ENCODE results near the gene ELFN2. TPM values are rescaled to one million over a fixed set of nuclear protein-coding genes. Genes with fewer than 3 reads are reported as not detected.

The ELFN2 gene
- total RNA-seq, 6 experiments from 2014 or later = 1.2 to 5.8 (median 1.4) TPM

GRCh38 chr22:37407856-37408255, 19.4 kb downstream of the ELFN2 start:
- TF ChIP-seq, protein P1, sequence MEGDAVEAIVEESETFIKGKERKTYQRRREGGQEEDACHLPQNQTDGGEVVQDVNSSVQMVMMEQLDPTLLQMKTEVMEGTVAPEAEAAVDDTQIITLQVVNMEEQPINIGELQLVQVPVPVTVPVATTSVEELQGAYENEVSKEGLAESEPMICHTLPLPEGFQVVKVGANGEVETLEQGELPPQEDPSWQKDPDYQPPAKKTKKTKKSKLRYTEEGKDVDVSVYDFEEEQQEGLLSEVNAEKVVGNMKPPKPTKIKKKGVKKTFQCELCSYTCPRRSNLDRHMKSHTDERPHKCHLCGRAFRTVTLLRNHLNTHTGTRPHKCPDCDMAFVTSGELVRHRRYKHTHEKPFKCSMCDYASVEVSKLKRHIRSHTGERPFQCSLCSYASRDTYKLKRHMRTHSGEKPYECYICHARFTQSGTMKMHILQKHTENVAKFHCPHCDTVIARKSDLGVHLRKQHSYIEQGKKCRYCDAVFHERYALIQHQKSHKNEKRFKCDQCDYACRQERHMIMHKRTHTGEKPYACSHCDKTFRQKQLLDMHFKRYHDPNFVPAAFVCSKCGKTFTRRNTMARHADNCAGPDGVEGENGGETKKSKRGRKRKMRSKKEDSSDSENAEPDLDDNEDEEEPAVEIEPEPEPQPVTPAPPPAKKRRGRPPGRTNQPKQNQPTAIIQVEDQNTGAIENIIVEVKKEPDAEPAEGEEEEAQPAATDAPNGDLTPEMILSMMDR (IDR thresholded peaks at IDR 0.05) = no peak
- no peak for DNase-seq
- Mint-ChIP-seq H3K4me1 (ENCODE audit: low read depth) (no peaks in the 10 kb centered on the region), H3K36me3 (ENCODE audit: low read depth) (no peaks in the 10 kb centered on the region), H3K27ac (no peak overlapping the region), H3K27me3 (ENCODE audit: insufficient read depth) (peaks cover 15% of the 10 kb centered on the region), H3K9me3 (no peaks in the 10 kb centered on the region), H3K4me3 (no peak overlapping the region)

DNA sequence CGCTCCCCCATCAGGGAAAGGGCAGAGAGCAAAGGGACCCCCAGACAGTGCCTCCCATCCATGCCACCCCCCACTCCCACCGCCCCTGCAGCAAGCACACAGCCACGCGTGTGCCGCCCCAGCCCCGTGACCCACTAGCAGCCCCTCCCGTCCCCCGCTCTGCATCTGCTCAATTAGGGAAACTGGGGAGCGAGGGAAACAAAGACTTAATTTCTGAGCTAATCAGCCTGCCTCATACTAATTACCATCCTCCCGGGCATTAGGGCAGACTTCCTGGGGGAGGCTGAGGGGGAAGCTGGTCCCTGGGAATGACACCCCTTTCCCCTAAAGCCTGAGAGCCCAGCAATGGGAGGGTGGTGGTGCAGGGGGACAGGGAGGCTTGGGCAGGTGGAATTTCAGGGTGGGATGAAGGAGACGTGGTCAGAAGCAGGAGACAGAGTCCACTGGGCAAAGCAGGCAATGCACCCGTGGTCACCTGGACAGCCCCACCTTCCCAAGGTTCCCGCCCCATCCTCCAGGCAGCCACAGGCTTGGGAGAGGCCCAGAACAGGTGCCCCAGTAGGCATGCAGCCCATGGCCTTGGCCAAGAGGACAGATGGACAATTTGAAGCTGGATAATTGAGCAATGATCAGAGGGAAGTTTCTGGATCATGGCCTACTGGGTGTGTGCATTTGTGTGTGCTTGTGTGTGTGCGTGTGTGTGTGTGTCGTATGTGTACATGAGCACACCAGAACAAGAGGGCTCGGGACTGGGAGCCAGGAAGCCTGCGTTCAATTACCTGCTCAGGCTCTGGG, 20.6 kb downstream of the ELFN2 start:
- H3K27me3 Mint-ChIP-seq (ENCODE audit: insufficient read depth) = peaks cover 11% of the 10 kb centered on the region

GRCh38 chr22:37404091-37404490, 23.2 kb downstream of the ELFN2 start:
- Mint-ChIP-seq H3K9me3 (no peaks in the 10 kb centered on the region), H3K4me3 (no peak overlapping the region), H3K4me1 (ENCODE audit: low read depth) (no peaks in the 10 kb centered on the region), H3K36me3 (ENCODE audit: low read depth) (no peaks in the 10 kb centered on the region), H3K27me3 (ENCODE audit: insufficient read depth) (peaks cover 16% of the 10 kb centered on the region), H3K27ac (no peak overlapping the region)
- TF ChIP-seq, protein P1 (IDR thresholded peaks at IDR 0.05) = no peak
- DNase-seq = no peak

More for the DNA sequence above, 20.6 kb downstream of the ELFN2 start:
- no peak for DNase-seq
- H3K4me1 Mint-ChIP-seq (ENCODE audit: low read depth) = no peaks in the 10 kb centered on the region
- no peaks in the 10 kb centered on the region for H3K9me3 Mint-ChIP-seq
- no peak overlapping the region for H3K4me3 Mint-ChIP-seq
- TF ChIP-seq, protein P1 (IDR thresholded peaks at IDR 0.05) = no peak
- no peaks in the 10 kb centered on the region for H3K36me3 Mint-ChIP-seq (ENCODE audit: low read depth)
- H3K27ac Mint-ChIP-seq = no peak overlapping the region

DNA sequence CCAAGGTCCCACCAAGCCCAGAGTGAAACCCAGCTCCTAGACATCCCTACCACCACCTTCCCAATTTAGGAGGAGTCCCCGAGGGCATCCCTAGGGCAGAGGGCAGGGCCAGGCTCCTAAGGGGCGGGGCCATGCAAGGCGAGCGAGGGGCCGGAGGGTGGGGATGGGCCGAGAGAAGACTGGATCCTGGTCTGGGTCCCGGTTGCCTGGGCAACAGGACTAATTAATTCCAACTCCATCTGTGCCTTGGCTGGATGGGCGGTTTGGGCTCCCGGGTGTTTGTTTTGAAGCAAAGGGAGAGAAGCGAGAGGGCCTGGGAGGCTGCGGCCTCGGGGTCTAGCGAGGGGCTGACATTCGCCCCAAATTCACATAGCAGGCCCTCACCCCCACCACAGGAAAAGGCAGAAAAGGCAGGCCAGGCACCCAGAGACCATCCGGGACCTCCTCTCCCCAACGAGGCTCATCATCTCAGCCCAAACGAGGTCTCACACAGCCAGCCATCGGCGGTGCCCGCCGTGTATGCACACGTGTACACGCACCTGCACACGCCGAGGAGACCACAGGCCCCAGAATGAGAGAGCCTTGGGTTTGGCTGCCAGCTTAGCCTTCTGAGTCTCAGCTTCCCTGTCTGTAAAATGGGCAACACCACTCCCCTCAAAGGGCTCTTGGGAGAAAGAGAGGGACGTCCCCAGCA, 23.9 kb downstream of the ELFN2 start:
- peaks cover 19% of the 10 kb centered on the region for H3K27me3 Mint-ChIP-seq (ENCODE audit: insufficient read depth)
- no peak for DNase-seq
- no peaks in the 10 kb centered on the region for H3K4me1 Mint-ChIP-seq (ENCODE audit: low read depth)
- TF ChIP-seq, protein P1 (IDR thresholded peaks at IDR 0.05) = no peak
- H3K36me3 Mint-ChIP-seq (ENCODE audit: low read depth) = no peaks in the 10 kb centered on the region
- no peaks in the 10 kb centered on the region for H3K9me3 Mint-ChIP-seq
- H3K4me3 Mint-ChIP-seq = no peak overlapping the region
- no peak overlapping the region for H3K27ac Mint-ChIP-seq

DNA sequence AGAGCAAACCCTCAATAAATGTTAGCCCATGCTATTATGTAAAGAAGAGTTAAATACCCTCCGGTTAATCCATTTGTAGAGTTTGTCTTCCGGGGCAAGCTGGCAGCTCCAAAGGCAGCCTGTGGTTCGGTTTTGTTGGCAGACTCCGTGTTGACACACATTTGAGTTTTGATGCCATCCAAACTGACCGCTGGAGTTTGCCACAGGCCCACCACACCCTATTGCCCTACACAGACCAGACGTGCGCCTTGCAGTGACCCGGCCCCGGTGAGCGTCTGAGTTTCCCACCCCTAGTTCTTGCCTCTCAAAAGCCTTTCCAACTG, 25.1 kb downstream of the ELFN2 start:
- no peak overlapping the region for H3K27ac Mint-ChIP-seq
- no peak overlapping the region for H3K4me3 Mint-ChIP-seq
- H3K27me3 Mint-ChIP-seq (ENCODE audit: insufficient read depth) = peaks cover 22% of the 10 kb centered on the region
- H3K36me3 Mint-ChIP-seq (ENCODE audit: low read depth) = no peaks in the 10 kb centered on the region
- TF ChIP-seq, protein P1 (IDR thresholded peaks at IDR 0.05) = no peak
- no peaks in the 10 kb centered on the region for H3K9me3 Mint-ChIP-seq
- no peaks in the 10 kb centered on the region for H3K4me1 Mint-ChIP-seq (ENCODE audit: low read depth)
- DNase-seq = no peak
